ENCODE measurements around the gene STX5. TPM values are rescaled to one million over a fixed set of nuclear protein-coding genes. Genes with fewer than 3 reads are reported as not detected.

The STX5 gene
- total RNA-seq, 2 donors from 2014 or later: 36.9 to 37.3 TPM

GRCh38 chr11:62757846-62758788 lies 73.7 kb downstream of the STX5 start:
- H3K27me3 ChIP-seq (ENCODE audit: control insufficient read depth, insufficient read depth, low read length, poor library complexity, severe bottlenecking): no peaks in the 10 kb centered on the region
- H3K27me3 Mint-ChIP-seq (ENCODE audit: insufficient read depth): no peaks in the 10 kb centered on the region
- peaks cover 12% of the 10 kb centered on the region for H3K4me1 ChIP-seq (ENCODE audit: control insufficient read depth, insufficient read depth, low read length)
- H3K36me3 ChIP-seq (ENCODE audit: control insufficient read depth, insufficient read depth, low read length): no peaks in the 10 kb centered on the region
- DNase-seq: peak; percentile 87
- no peaks in the 10 kb centered on the region for H3K9me3 ChIP-seq (ENCODE audit: control insufficient read depth, low read length)
- no peak overlapping the region for H3K27ac ChIP-seq (ENCODE audit: low read depth, low read length)
- H3K4me3 ChIP-seq (ENCODE audit: low read length): no peak overlapping the region
- H3K9ac ChIP-seq (ENCODE audit: extremely low read depth, low read length, poor library complexity, severe bottlenecking): no peak overlapping the region
- H3K4me1 Mint-ChIP-seq: peaks cover 23% of the 10 kb centered on the region
- H3K4me3 Mint-ChIP-seq: peak overlapping the region; percentile 59
- H3K9me3 Mint-ChIP-seq: no peaks in the 10 kb centered on the region
- no peak for TF ChIP-seq CTCF (conservative IDR thresholded peaks at IDR 0.05)
- WGBS, 2 experiments (ENCODE audit: insufficient coverage in 1 of 2, insufficient read length in 1 of 2): 53 to 82% methylated on average over 2 to 6 of the region's 9 CpGs
- H3K27ac Mint-ChIP-seq: peak overlapping the region; percentile 91
- H3K36me3 Mint-ChIP-seq (ENCODE audit: low read depth): peaks cover 5% of the 10 kb centered on the region

Small RNA genes lying within 50 kb of the gene (microRNA-seq; reads per million reads assigned to microRNA genes)
- gene MIR6514 (ENCODE audit: borderline microRNAs expressed) (not detected), gene MIR6748 (ENCODE audit: borderline microRNAs expressed) (not detected)

Other genes with a start within 250 kb of the STX5 start
- gene TUT1, start 240.5 kb downstream of the STX5 start, total RNA-seq: 10 to 100 TPM; 16.0 to 33.5 TPM
- 100 to 1,000 TPM; 131 to 155 TPM for gene MTA2, start 230.2 kb downstream of the STX5 start, total RNA-seq
- gene EML3, start 219.3 kb downstream of the STX5 start, total RNA-seq: 10 to 100 TPM; 51.5 to 57.7 TPM
- 1 to 10 TPM in 1 of 2 donors, under 1 TPM in 1; 0.71 to 1.3 TPM for gene ROM1, start 218.8 kb downstream of the STX5 start, total RNA-seq
- 10 to 100 TPM; 38.6 to 53.9 TPM for gene B3GAT3, start 210.1 kb downstream of the STX5 start, total RNA-seq
- gene GANAB, start 185.4 kb downstream of the STX5 start, total RNA-seq: 100 to 1,000 TPM; 377 to 402 TPM
- gene INTS5, start 178.7 kb downstream of the STX5 start, total RNA-seq: 10 to 100 TPM; 19.0 to 21.6 TPM
- 100 to 1,000 TPM; 125 to 140 TPM for gene C11orf98, start 166.8 kb downstream of the STX5 start, total RNA-seq
- gene CSKMT, start 166.7 kb downstream of the STX5 start, total RNA-seq: 10 to 100 TPM; 29.9 to 39.4 TPM
- gene UQCC3, start 160.4 kb downstream of the STX5 start, total RNA-seq: 10 to 100 TPM in 1 of 2 donors, 1 to 10 TPM in 1; 9.2 to 11.1 TPM
- gene LBHD1, start 159.8 kb downstream of the STX5 start, total RNA-seq: 10 to 100 TPM in 1 of 2 donors, 1 to 10 TPM in 1; 7.5 to 14.1 TPM
- gene UBXN1, start 153.0 kb downstream of the STX5 start, total RNA-seq: 10 to 100 TPM; 89.3 to 96.6 TPM
- gene LRRN4CL, start 142.5 kb downstream of the STX5 start, total RNA-seq: under 1 TPM; 0.55 to 0.99 TPM
- 10 to 100 TPM; 68.6 to 77.2 TPM for gene BSCL2, start 124.6 kb downstream of the STX5 start, total RNA-seq
- 1 to 10 TPM in 1 of 2 donors, under 1 TPM in 1; 0.40 to 1.7 TPM for gene GNG3, start 124.4 kb downstream of the STX5 start, total RNA-seq
- gene HNRNPUL2, start 104.6 kb downstream of the STX5 start, total RNA-seq: 10 to 100 TPM; 48.1 to 49.8 TPM
- gene TTC9C, start 103.6 kb downstream of the STX5 start, total RNA-seq: 10 to 100 TPM; 40.0 to 55.4 TPM
- gene ZBTB3, start 77.9 kb downstream of the STX5 start, total RNA-seq: 10 to 100 TPM; 16.9 to 33.8 TPM
- 100 to 1,000 TPM; 107 to 137 TPM for gene POLR2G, start 70.5 kb downstream of the STX5 start, total RNA-seq
- 10 to 100 TPM; 37.4 to 41.7 TPM for gene TAF6L, start 60.7 kb downstream of the STX5 start, total RNA-seq
- 10 to 100 TPM; 31.0 TPM for gene TMEM179B, start 44.6 kb downstream of the STX5 start, total RNA-seq
- 10 to 100 TPM; 18.4 to 21.0 TPM for gene TMEM223, start 40.0 kb downstream of the STX5 start, total RNA-seq
- 10 to 100 TPM; 45.8 to 61.4 TPM for gene NXF1, start 26.6 kb downstream of the STX5 start, total RNA-seq
- not detected for gene TEX54, start 790 bp upstream of the STX5 start, total RNA-seq
- gene WDR74, start 7.5 kb upstream of the STX5 start, total RNA-seq: 10 to 100 TPM; 44.6 to 48.1 TPM
- 100 to 1,000 TPM; 438 to 488 TPM for gene SLC3A2, start 48.8 kb upstream of the STX5 start, total RNA-seq
- gene CHRM1, start 89.3 kb upstream of the STX5 start, total RNA-seq: not detected
- gene SLC22A6, start 152.9 kb upstream of the STX5 start, total RNA-seq: not detected
- gene SLC22A8, start 183.8 kb upstream of the STX5 start, total RNA-seq: under 1 TPM in 1 of 2 donors, not detected in 1; 0.22 TPM